IPS-18a (cell line): ENCODE measurements around the gene BRSK1.

Experiments
- H3K27ac ChIP-seq: one replicate; pipeline ENCODE4 v1.5.1; 2013; ENCODE audit warnings: low read length
- H3K27me3 ChIP-seq: one replicate; pipeline ENCODE4 v1.6.1; 2013; ENCODE audit warnings: mild to moderate bottlenecking, low read length; ENCODE audit not compliant: control insufficient read depth, insufficient read depth
- H3K36me3 ChIP-seq: one replicate; pipeline ENCODE4 v1.6.1; 2013; ENCODE audit warnings: low read depth, low read length; ENCODE audit not compliant: control insufficient read depth
- H3K4me1 ChIP-seq: one replicate; pipeline ENCODE4 v1.6.1; 2013; ENCODE audit warnings: low read depth, low read length; ENCODE audit not compliant: control insufficient read depth
- H3K4me3 ChIP-seq: one replicate; pipeline ENCODE4 v1.5.1; 2013; ENCODE audit warnings: low read length
- H3K9ac ChIP-seq: one replicate; pipeline ENCODE4 v1.6.1; 2013; ENCODE audit warnings: mild to moderate bottlenecking, low read length, moderate library complexity
- H3K9me3 ChIP-seq: one replicate; pipeline ENCODE4 v1.6.1; 2013; ENCODE audit warnings: low read depth, low read length; ENCODE audit not compliant: control insufficient read depth

The BRSK1 gene

GRCh38 chr19:55247621-55248099 is 36.1 kb upstream of the BRSK1 start:
- H3K9ac ChIP-seq, result no peak overlapping the region
- H3K36me3 ChIP-seq, result peaks cover 32% of the 10 kb centered on the region
- no peak overlapping the region for H3K27ac ChIP-seq

GRCh38 chr19:55248166-55248675 is 35.6 kb upstream of the BRSK1 start:
- Histone ChIP-seq H3K4me3 (no peak overlapping the region), H3K27ac (no peak overlapping the region), H3K36me3 (peaks cover 32% of the 10 kb centered on the region), H3K27me3 (no peaks in the 10 kb centered on the region), H3K9me3 (no peaks in the 10 kb centered on the region), H3K9ac (no peak overlapping the region), H3K4me1 (no peaks in the 10 kb centered on the region)

More at GRCh38 chr19:55247621-55248099, 36.1 kb upstream of the BRSK1 start:
- Histone ChIP-seq H3K27me3 (no peaks in the 10 kb centered on the region), H3K4me1 (no peaks in the 10 kb centered on the region), H3K4me3 (no peak overlapping the region), H3K9me3 (no peaks in the 10 kb centered on the region)

- H3K4me3 ChIP-seq, result no peak overlapping the region
- peaks cover 28% of the 10 kb centered on the region for H3K36me3 ChIP-seq
- no peaks in the 10 kb centered on the region for H3K9me3 ChIP-seq
- H3K4me1 ChIP-seq, result no peaks in the 10 kb centered on the region
- no peak overlapping the region for H3K27ac ChIP-seq
- no peak overlapping the region for H3K9ac ChIP-seq
- H3K27me3 ChIP-seq, result no peaks in the 10 kb centered on the region
Observed at GRCh38 chr19:55248704-55249103, 35.1 kb upstream of the BRSK1 start.

GRCh38 chr19:55249841-55250240 is 34.0 kb upstream of the BRSK1 start:
- Histone ChIP-seq H3K9ac (no peak overlapping the region), H3K4me3 (no peak overlapping the region), H3K4me1 (no peaks in the 10 kb centered on the region), H3K9me3 (no peaks in the 10 kb centered on the region), H3K27me3 (no peaks in the 10 kb centered on the region), H3K36me3 (peaks cover 17% of the 10 kb centered on the region), H3K27ac (no peak overlapping the region)

GRCh38 chr19:55250262-55251036 is 33.3 kb upstream of the BRSK1 start:
- peaks cover 12% of the 10 kb centered on the region for H3K36me3 ChIP-seq
- no peaks in the 10 kb centered on the region for H3K9me3 ChIP-seq
- H3K9ac ChIP-seq, result no peak overlapping the region
- no peaks in the 10 kb centered on the region for H3K4me1 ChIP-seq
- H3K4me3 ChIP-seq, result no peak overlapping the region
- H3K27ac ChIP-seq, result no peak overlapping the region
- no peaks in the 10 kb centered on the region for H3K27me3 ChIP-seq

GRCh38 chr19:55251341-55252081 is 32.3 kb upstream of the BRSK1 start:
- Histone ChIP-seq H3K9ac (no peak overlapping the region), H3K36me3 (peaks cover 3% of the 10 kb centered on the region), H3K27me3 (no peaks in the 10 kb centered on the region), H3K4me3 (no peak overlapping the region), H3K4me1 (no peaks in the 10 kb centered on the region), H3K9me3 (no peaks in the 10 kb centered on the region), H3K27ac (no peak overlapping the region)

GRCh38 chr19:55252760-55253663 is 30.8 kb upstream of the BRSK1 start:
- no peak overlapping the region for H3K27ac ChIP-seq
- no peaks in the 10 kb centered on the region for H3K9me3 ChIP-seq
- H3K36me3 ChIP-seq, result no peaks in the 10 kb centered on the region
- H3K4me3 ChIP-seq, result no peak overlapping the region
- no peak overlapping the region for H3K9ac ChIP-seq
- no peaks in the 10 kb centered on the region for H3K27me3 ChIP-seq
- H3K4me1 ChIP-seq, result peaks cover 3% of the 10 kb centered on the region

GRCh38 chr19:55253842-55254624 is 29.8 kb upstream of the BRSK1 start:
- no peaks in the 10 kb centered on the region for H3K27me3 ChIP-seq
- H3K9me3 ChIP-seq, result no peaks in the 10 kb centered on the region
- H3K36me3 ChIP-seq, result no peaks in the 10 kb centered on the region
- H3K4me3 ChIP-seq, result no peak overlapping the region
- peaks cover 3% of the 10 kb centered on the region for H3K4me1 ChIP-seq
- H3K9ac ChIP-seq, result no peak overlapping the region
- no peak overlapping the region for H3K27ac ChIP-seq

GRCh38 chr19:55254625-55254977 is 29.2 kb upstream of the BRSK1 start:
- no peak overlapping the region for H3K4me3 ChIP-seq
- H3K4me1 ChIP-seq, result peaks cover 3% of the 10 kb centered on the region
- H3K27me3 ChIP-seq, result no peaks in the 10 kb centered on the region
- no peak overlapping the region for H3K9ac ChIP-seq
- H3K36me3 ChIP-seq, result no peaks in the 10 kb centered on the region
- H3K9me3 ChIP-seq, result no peaks in the 10 kb centered on the region
- no peak overlapping the region for H3K27ac ChIP-seq

GRCh38 chr19:55255618-55256423 is 28.0 kb upstream of the BRSK1 start:
- no peak overlapping the region for H3K27ac ChIP-seq
- H3K9ac ChIP-seq, result no peak overlapping the region
- no peak overlapping the region for H3K4me3 ChIP-seq
- H3K9me3 ChIP-seq, result no peaks in the 10 kb centered on the region
- H3K27me3 ChIP-seq, result no peaks in the 10 kb centered on the region
- H3K4me1 ChIP-seq, result peaks cover 12% of the 10 kb centered on the region
- no peaks in the 10 kb centered on the region for H3K36me3 ChIP-seq
